ENCODE results near the gene EGFL8. TPM values are rescaled to one million over a fixed set of nuclear protein-coding genes. Genes with fewer than 3 reads are reported as not detected.

The EGFL8 gene
- total and polyA plus RNA-seq, 2 donors: 17.6 to 22.8 TPM

GRCh38 chr6:32194825-32195651 is 30.6 kb downstream of the EGFL8 start:
- WGBS: 15% methylated on average over 15 of the region's 15 CpGs
- no peaks in the 10 kb centered on the region for H3K4me1 ChIP-seq (ENCODE audit: insufficient read depth)
- H3K4me3 ChIP-seq (ENCODE audit: low read depth, low read length): peak overlapping the region; percentile 6
- no peaks in the 10 kb centered on the region for H3K36me3 ChIP-seq (ENCODE audit: insufficient read depth)
- H3K27ac ChIP-seq (ENCODE audit: low read depth): peak overlapping the region; percentile 76
- no peak for DNase-seq (ENCODE audit: extremely low spot score)

GRCh38 chr6:32195652-32195901 is 31.2 kb downstream of the EGFL8 start:
- peak; percentile 99 for DNase-seq (ENCODE audit: extremely low spot score)

GRCh38 chr6:32195902-32196681 is 31.7 kb downstream of the EGFL8 start:
- WGBS: under 1% methylated on average over 58 of the region's 58 CpGs
- Histone ChIP-seq H3K4me3 (ENCODE audit: low read depth, low read length) (peak overlapping the region; percentile 41), H3K4me1 (ENCODE audit: insufficient read depth) (no peaks in the 10 kb centered on the region), H3K27ac (ENCODE audit: low read depth) (peak overlapping the region; percentile 97), H3K36me3 (ENCODE audit: insufficient read depth) (no peaks in the 10 kb centered on the region)
- peak; percentile 87 for DNase-seq (ENCODE audit: extremely low spot score)

More at GRCh38 chr6:32195652-32195901, 31.2 kb downstream of the EGFL8 start:
- H3K4me1 ChIP-seq (ENCODE audit: insufficient read depth): no peaks in the 10 kb centered on the region
- H3K4me3 ChIP-seq (ENCODE audit: low read depth, low read length): peak overlapping the region; percentile 41
- under 1% methylated on average over 25 of the region's 25 CpGs for WGBS
- no peak overlapping the region for H3K27ac ChIP-seq (ENCODE audit: low read depth)
- no peaks in the 10 kb centered on the region for H3K36me3 ChIP-seq (ENCODE audit: insufficient read depth)

GRCh38 chr6:32196682-32197616 is 32.6 kb downstream of the EGFL8 start:
- peak overlapping the region; percentile 97 for H3K27ac ChIP-seq (ENCODE audit: low read depth)
- WGBS: 20% methylated on average over 28 of the region's 28 CpGs
- H3K4me1 ChIP-seq (ENCODE audit: insufficient read depth): no peaks in the 10 kb centered on the region
- H3K4me3 ChIP-seq (ENCODE audit: low read depth, low read length): peak overlapping the region; percentile 41
- no peak for DNase-seq (ENCODE audit: extremely low spot score)
- no peaks in the 10 kb centered on the region for H3K36me3 ChIP-seq (ENCODE audit: insufficient read depth)

GRCh38 chr6:32198345-32198696 is 33.9 kb downstream of the EGFL8 start:
- 75% methylated on average over 3 of the region's 3 CpGs for WGBS
- Histone ChIP-seq H3K27ac (ENCODE audit: low read depth) (no peak overlapping the region), H3K4me1 (ENCODE audit: insufficient read depth) (no peaks in the 10 kb centered on the region), H3K4me3 (ENCODE audit: low read depth, low read length) (no peak overlapping the region), H3K36me3 (ENCODE audit: insufficient read depth) (no peaks in the 10 kb centered on the region)
- no peak for DNase-seq (ENCODE audit: extremely low spot score)

GRCh38 chr6:32198866-32199265 is 34.5 kb downstream of the EGFL8 start:
- 84% methylated on average over 17 of the region's 17 CpGs for WGBS
- no peak for DNase-seq (ENCODE audit: extremely low spot score)
- Histone ChIP-seq H3K36me3 (ENCODE audit: insufficient read depth) (no peaks in the 10 kb centered on the region), H3K4me3 (ENCODE audit: low read depth, low read length) (no peak overlapping the region), H3K4me1 (ENCODE audit: insufficient read depth) (no peaks in the 10 kb centered on the region), H3K27ac (ENCODE audit: low read depth) (no peak overlapping the region)

GRCh38 chr6:32200711-32201475 is 36.5 kb downstream of the EGFL8 start:
- no peak overlapping the region for H3K4me3 ChIP-seq (ENCODE audit: low read depth, low read length)
- 89% methylated on average over 13 of the region's 13 CpGs for WGBS
- no peaks in the 10 kb centered on the region for H3K4me1 ChIP-seq (ENCODE audit: insufficient read depth)
- H3K36me3 ChIP-seq (ENCODE audit: insufficient read depth): no peaks in the 10 kb centered on the region
- no peak for DNase-seq (ENCODE audit: extremely low spot score)
- no peak overlapping the region for H3K27ac ChIP-seq (ENCODE audit: low read depth)

- Histone ChIP-seq H3K4me3 (ENCODE audit: low read depth, low read length) (no peak overlapping the region), H3K4me1 (ENCODE audit: insufficient read depth) (no peaks in the 10 kb centered on the region), H3K36me3 (ENCODE audit: insufficient read depth) (no peaks in the 10 kb centered on the region), H3K27ac (ENCODE audit: low read depth) (no peak overlapping the region)
- 83% methylated on average over 9 of the region's 9 CpGs for WGBS
- DNase-seq (ENCODE audit: extremely low spot score): no peak
Observed at GRCh38 chr6:32202186-32202585, 37.8 kb downstream of the EGFL8 start.

- Histone ChIP-seq H3K4me3 (ENCODE audit: low read depth, low read length) (no peak overlapping the region), H3K27ac (ENCODE audit: low read depth) (no peak overlapping the region), H3K4me1 (ENCODE audit: insufficient read depth) (no peaks in the 10 kb centered on the region), H3K36me3 (ENCODE audit: insufficient read depth) (no peaks in the 10 kb centered on the region)
- 78% methylated on average over 9 of the region's 9 CpGs for WGBS
- no peak for DNase-seq (ENCODE audit: extremely low spot score)
Observed at GRCh38 chr6:32203426-32204267, 39.3 kb downstream of the EGFL8 start.

- Histone ChIP-seq H3K36me3 (ENCODE audit: insufficient read depth) (no peaks in the 10 kb centered on the region), H3K27ac (ENCODE audit: low read depth) (no peak overlapping the region), H3K4me1 (ENCODE audit: insufficient read depth) (no peaks in the 10 kb centered on the region), H3K4me3 (ENCODE audit: low read depth, low read length) (no peak overlapping the region)
- DNase-seq (ENCODE audit: extremely low spot score): no peak
- WGBS: 87% methylated on average over 3 of the region's 3 CpGs
Observed at GRCh38 chr6:32204268-32204715, 39.9 kb downstream of the EGFL8 start.

GRCh38 chr6:32208996-32209395 is 44.6 kb downstream of the EGFL8 start:
- Histone ChIP-seq H3K27ac (ENCODE audit: low read depth) (no peak overlapping the region), H3K4me3 (ENCODE audit: low read depth, low read length) (no peak overlapping the region), H3K36me3 (ENCODE audit: insufficient read depth) (no peaks in the 10 kb centered on the region), H3K4me1 (ENCODE audit: insufficient read depth) (no peaks in the 10 kb centered on the region)
- DNase-seq (ENCODE audit: extremely low spot score): no peak
- 83% methylated on average over 1 of the region's 1 CpG for WGBS

- H3K4me3 ChIP-seq (ENCODE audit: low read depth, low read length): no peak overlapping the region
- DNase-seq (ENCODE audit: extremely low spot score): no peak
- no peak overlapping the region for H3K27ac ChIP-seq (ENCODE audit: low read depth)
- WGBS: 85% methylated on average over 5 of the region's 5 CpGs
- no peaks in the 10 kb centered on the region for H3K4me1 ChIP-seq (ENCODE audit: insufficient read depth)
- no peaks in the 10 kb centered on the region for H3K36me3 ChIP-seq (ENCODE audit: insufficient read depth)
Observed at GRCh38 chr6:32210191-32210601, 45.8 kb downstream of the EGFL8 start.
